Spleen (tissue), 11 donors: Measurements from ENCODE around the gene JADE1. TPM values are rescaled to one million over a fixed set of nuclear protein-coding genes. Genes with fewer than 3 reads are reported as not detected.

Experiments
- DNase-seq: peaks from one replicate; pipeline ENCODE4 v3.0.0-alpha.2; 2020
- H3K27ac ChIP-seq, 8 donors: fragments of 200-600 bp; sonication (generic) in 7 of 8; 1 replicate in 4 of 8; 2 replicates in 4 of 8; pipeline versions ENCODE4 v1.5.0 to v1.8.0; 2016 to 2021; ENCODE audit warnings: inconsistent platforms in 4 of 8, mild to moderate bottlenecking in 4 of 8, moderate library complexity in 1 of 8
- H3K27me3 ChIP-seq, 7 donors: fragments of 200-600 bp; sonication (generic) in 6 of 7; replicated peaks in 1 of 7; 1 replicate in 4 of 7; 2 replicates in 3 of 7; pipeline versions ENCODE4 v1.5.0 to v1.8.0; 2016 to 2021; ENCODE audit warnings: inconsistent platforms in 3 of 7, mild to moderate bottlenecking in 1 of 7
- H3K36me3 ChIP-seq, 6 donors: fragments of 200-600 bp; sonication (generic) in 5 of 6; 1 replicate in 4 of 6; 2 replicates in 2 of 6; pipeline versions ENCODE4 v1.5.0 to v1.8.0; 2016 to 2021; ENCODE audit warnings: inconsistent platforms in 2 of 6
- H3K4me1 ChIP-seq, 6 donors: fragments of 200-600 bp; sonication (generic) in 5 of 6; 1 replicate in 3 of 6; 2 replicates in 3 of 6; pipeline versions ENCODE4 v1.5.0 to v1.8.0; 2016 to 2021; ENCODE audit warnings: inconsistent platforms in 3 of 6
- H3K4me3 ChIP-seq, 8 donors: fragments of 200-600 bp; sonication (generic) in 7 of 8; 1 replicate in 4 of 8; 2 replicates in 4 of 8; pipeline versions ENCODE4 v1.5.0 to v1.8.0; 2016 to 2021; ENCODE audit warnings: inconsistent platforms in 4 of 8, mild to moderate bottlenecking in 4 of 8, moderate library complexity in 2 of 8
- H3K9me3 ChIP-seq, 8 donors: fragments of 200-600 bp; sonication (generic) in 7 of 8; 1 replicate in 4 of 8; 2 replicates in 4 of 8; pipeline versions ENCODE4 v1.5.0 to v1.8.0; 2016 to 2021; ENCODE audit warnings: inconsistent platforms in 4 of 8
- POLR2A ChIP-seq, 3 donors: fragments of 450-650 bp; IDR thresholded peaks; one replicate each; pipeline ENCODE4 v1.5.1; 2017; ENCODE audit warnings: antibody characterized with exemption in 3 of 3, mild to moderate bottlenecking in 1 of 3
- POLR2AphosphoS5 ChIP-seq, 3 donors: sonication (generic); formaldehyde crosslinking; IDR thresholded peaks; one replicate each; pipeline ENCODE4 v1.5.1; 2017; ENCODE audit warnings: antibody characterized with exemption in 3 of 3
- WGBS, 5 donors: extraction: QIAGEN DNeasy Blood & Tissue Kit in 3 of 5; methylation state at CpG; one replicate each; pipeline versions ENCODE4 v1.1.5 to v1.1.7; 2013 to 2018; 5-methylcytosine and 5-hydroxymethylcytosine counted together
- intact Hi-C: fragments of 100-400 bp; cut with DNase I; formaldehyde crosslinking; loops from one replicate; pipeline ENCODE4 v1.15.0; 2023; ENCODE audit warnings: low total_unique reads
- polyA plus RNA-seq, 3 donors: library from polyadenylated mRNA; stranded (reverse); fragments of 200-250 nt; gene quantifications; one replicate each; pipeline ENCODE4 v1.2.1, GENCODE V29; 2013
- total RNA-seq, 7 donors: library from RNA; depleted of rRNA in 3 of 7; stranded (reverse); fragments of >200 nt in 3 of 7; fragmentation: NEBNext Ultra II Directional in 4 of 7; extraction: Animal tissue kit (Norgen Biotek cat#: 25700) in 4 of 7; gene quantifications; one replicate each; pipeline versions ENCODE4 v1.1.0 to v1.2.1, GENCODE V29; 2016 to 2021
- TF ChIP-seq, protein P1 (sequence below), 11 experiments: fragments of 200-600 bp in 7 of 11; fragments of 450-650 bp in 4 of 11; sonication (generic) in 4 of 11; IDR thresholded peaks in 8 of 11; conservative IDR thresholded peaks in 3 of 11; 1 replicate in 7 of 11; 2 replicates in 4 of 11; pipeline versions ENCODE4 v1.4.0 to v1.8.0; 2016 to 2021; ENCODE audit warnings: antibody characterized with exemption in 11 of 11, inconsistent platforms in 4 of 11, mild to moderate bottlenecking in 1 of 11
- donor health status: healthy with polysubstance abuse.
- donor health status: DM: no; HTN: no; CAD: no; lungs with moderate emphysema.
- donor health status: DM: no; HTN: no; CAD: no.
- donor health status: Bipolar disorder and iron deficiency.
- donor health status: healthy.
- donor health status: DM: no; HTN: no; CAD: no.
- donor health status: DM: yes; HTN: yes; CAD: no.

The JADE1 gene
- total and polyA plus RNA-seq, 10 donors = 8.1 to 37.0 (median 28.6) TPM

- Histone ChIP-seq H3K4me1 (peaks cover 0 to 44% (median 25%) of the 10 kb centered on the region in 6 donors), H3K36me3 (no peaks in the 10 kb centered on the region), H3K27me3 (no peaks in the 10 kb centered on the region), H3K27ac (peak overlapping the region; percentile 83 to 99 (median 96)), H3K9me3 (peaks cover 0 to 3% (median 0%) of the 10 kb centered on the region in 8 donors), H3K4me3 (peak overlapping the region; percentile 75 to 93 (median 81))
- intact Hi-C loops = loop anchor here (5.0 kb wide), 1 partner anchor 354 kb away; no protein-coding TSS in a partner anchor
- TF ChIP-seq, protein P1, sequence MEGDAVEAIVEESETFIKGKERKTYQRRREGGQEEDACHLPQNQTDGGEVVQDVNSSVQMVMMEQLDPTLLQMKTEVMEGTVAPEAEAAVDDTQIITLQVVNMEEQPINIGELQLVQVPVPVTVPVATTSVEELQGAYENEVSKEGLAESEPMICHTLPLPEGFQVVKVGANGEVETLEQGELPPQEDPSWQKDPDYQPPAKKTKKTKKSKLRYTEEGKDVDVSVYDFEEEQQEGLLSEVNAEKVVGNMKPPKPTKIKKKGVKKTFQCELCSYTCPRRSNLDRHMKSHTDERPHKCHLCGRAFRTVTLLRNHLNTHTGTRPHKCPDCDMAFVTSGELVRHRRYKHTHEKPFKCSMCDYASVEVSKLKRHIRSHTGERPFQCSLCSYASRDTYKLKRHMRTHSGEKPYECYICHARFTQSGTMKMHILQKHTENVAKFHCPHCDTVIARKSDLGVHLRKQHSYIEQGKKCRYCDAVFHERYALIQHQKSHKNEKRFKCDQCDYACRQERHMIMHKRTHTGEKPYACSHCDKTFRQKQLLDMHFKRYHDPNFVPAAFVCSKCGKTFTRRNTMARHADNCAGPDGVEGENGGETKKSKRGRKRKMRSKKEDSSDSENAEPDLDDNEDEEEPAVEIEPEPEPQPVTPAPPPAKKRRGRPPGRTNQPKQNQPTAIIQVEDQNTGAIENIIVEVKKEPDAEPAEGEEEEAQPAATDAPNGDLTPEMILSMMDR (IDR thresholded peaks at IDR 0.05 in 8 of 11, conservative IDR thresholded peaks at IDR 0.05 in 3 of 11) = peak in 7 of 11 experiments; percentile 7 to 39 (median 27)
- TF ChIP-seq POLR2A (IDR thresholded peaks at IDR 0.05) (peak in 2 of 3 donors; percentile 62), POLR2AphosphoS5 (IDR thresholded peaks at IDR 0.05) (peak; percentile 90 to 91 (median 90))
- DNase-seq = peak; percentile 97
- WGBS, 5 donors = 0 to 1% (median 1%) methylated on average over 22 to 50 of the region's 50 CpGs
Observed at GRCh38 chr4:128810871-128811570, 1.5 kb downstream of the JADE1 start.

- intact Hi-C loops = loop anchor here (5.0 kb wide), 1 partner anchor 355 kb away; no protein-coding TSS in a partner anchor
- 0 to 1% (median 1%) methylated on average over 75 to 123 of the region's 123 CpGs for WGBS, 5 donors
Observed at GRCh38 chr4:128811571-128812441, 2.3 kb downstream of the JADE1 start.

GRCh38 chr4:128812442-128813235 is 3.1 kb downstream of the JADE1 start:
- Histone ChIP-seq H3K9me3 (peaks cover 0 to 3% (median 0%) of the 10 kb centered on the region in 8 donors), H3K4me1 (peaks cover 0 to 60% (median 30%) of the 10 kb centered on the region in 6 donors), H3K27ac (peak overlapping the region; percentile 44 to 99 (median 96)), H3K36me3 (peaks cover 0 to 5% (median 0%) of the 10 kb centered on the region in 6 donors), H3K4me3 (peak overlapping the region; percentile 75 to 93 (median 81)), H3K27me3 (no peaks in the 10 kb centered on the region)
- WGBS, 5 donors = 0 to 2% (median 1%) methylated on average over 33 of the region's 33 CpGs
- intact Hi-C loops = loop anchor here (5.0 kb wide), 1 partner anchor 355 kb away; no protein-coding TSS in a partner anchor
- no peak for TF ChIP-seq POLR2A (IDR thresholded peaks at IDR 0.05)
- TF ChIP-seq, protein P1 (IDR thresholded peaks at IDR 0.05 in 8 of 11, conservative IDR thresholded peaks at IDR 0.05 in 3 of 11) = no peak
- TF ChIP-seq POLR2AphosphoS5 (IDR thresholded peaks at IDR 0.05) = no peak
- DNase-seq = no peak

More at GRCh38 chr4:128811571-128812441, 2.3 kb downstream of the JADE1 start:
- H3K27me3 ChIP-seq = no peaks in the 10 kb centered on the region
- DNase-seq = peak; percentile 97
- H3K4me3 ChIP-seq = peak overlapping the region; percentile 75 to 93 (median 81)
- TF ChIP-seq, protein P1 (IDR thresholded peaks at IDR 0.05 in 8 of 11, conservative IDR thresholded peaks at IDR 0.05 in 3 of 11) = peak in 3 of 11 experiments; percentile 17 to 33 (median 32)
- TF ChIP-seq POLR2A (IDR thresholded peaks at IDR 0.05) (peak in 2 of 3 donors; percentile 56 to 67), POLR2AphosphoS5 (IDR thresholded peaks at IDR 0.05) (peak; percentile 89 to 92 (median 90))
- peaks cover 0 to 3% (median 0%) of the 10 kb centered on the region in 8 donors for H3K9me3 ChIP-seq
- H3K27ac ChIP-seq = peak overlapping the region; percentile 83 to 99 (median 96)
- peaks cover 0 to 4% (median 0%) of the 10 kb centered on the region in 6 donors for H3K36me3 ChIP-seq
- peaks cover 0 to 51% (median 30%) of the 10 kb centered on the region in 6 donors for H3K4me1 ChIP-seq
